COR-L47 (cell line): ENCODE measurements around the gene FAM25A.
"Not testable (repeated sequence)": the region's sequence is repeated elsewhere in the genome, so short reads cannot be mapped to it uniquely, and the experiment has no call there.

ENCODE experiments used
- DNase-seq: peaks from one replicate; lab custom pipeline; 2025; lab: John Stamatoyannopoulos, UW

Gene FAM25A

DNA sequence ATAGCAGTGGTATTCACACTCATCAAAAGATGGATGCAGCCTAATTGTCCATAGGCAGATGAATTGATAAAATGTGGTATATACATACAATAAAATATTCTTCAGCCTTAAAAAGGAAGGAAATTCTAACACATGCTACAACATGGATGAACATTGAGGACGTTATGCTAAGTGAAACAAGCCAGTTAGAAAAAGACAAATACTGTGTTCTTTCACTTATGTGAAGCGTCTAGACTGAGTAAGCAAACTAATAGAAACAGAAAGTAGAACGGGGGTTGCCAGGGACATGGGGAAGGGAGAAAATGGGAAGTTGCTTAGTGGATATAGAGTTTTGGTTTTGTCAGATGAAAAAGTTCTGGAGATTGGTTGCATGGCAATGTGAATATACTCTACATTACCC, 6.6 kb upstream of the FAM25A start:
- not testable (repeated sequence) for DNase-seq

DNA sequence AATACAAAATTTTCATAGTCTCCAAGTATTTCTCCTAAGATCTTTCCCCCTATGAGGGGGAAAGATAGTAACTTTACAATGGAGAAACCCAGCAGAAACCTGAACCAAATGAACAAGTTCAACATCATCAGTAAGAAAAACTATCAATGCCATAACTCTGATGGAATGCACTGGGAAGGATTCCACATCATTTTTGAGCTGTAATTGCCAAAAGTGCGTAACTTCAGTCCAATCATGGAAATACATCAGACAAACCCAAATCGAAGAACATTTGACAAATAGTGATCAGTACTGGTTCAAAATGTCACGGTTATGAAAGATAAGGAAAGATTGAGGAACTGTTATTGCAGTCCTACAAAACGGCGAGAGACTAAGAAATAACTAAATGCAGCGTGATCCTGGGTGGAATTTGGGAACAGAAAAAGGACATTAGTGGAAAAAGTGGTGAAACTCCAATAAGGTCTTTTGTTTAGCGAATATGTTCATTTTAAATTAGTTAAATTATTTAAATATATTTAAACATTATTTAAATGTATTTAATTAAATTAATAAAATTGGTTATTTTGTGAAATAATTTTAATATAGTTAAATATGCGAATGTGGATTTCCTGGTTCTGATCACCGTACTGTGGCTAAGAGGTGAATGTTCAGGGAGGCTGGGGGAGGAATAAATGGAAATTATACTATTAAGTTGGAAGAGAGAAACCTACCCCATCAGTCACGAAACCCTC, 4.9 kb upstream of the FAM25A start:
- not testable (repeated sequence) for DNase-seq

DNA sequence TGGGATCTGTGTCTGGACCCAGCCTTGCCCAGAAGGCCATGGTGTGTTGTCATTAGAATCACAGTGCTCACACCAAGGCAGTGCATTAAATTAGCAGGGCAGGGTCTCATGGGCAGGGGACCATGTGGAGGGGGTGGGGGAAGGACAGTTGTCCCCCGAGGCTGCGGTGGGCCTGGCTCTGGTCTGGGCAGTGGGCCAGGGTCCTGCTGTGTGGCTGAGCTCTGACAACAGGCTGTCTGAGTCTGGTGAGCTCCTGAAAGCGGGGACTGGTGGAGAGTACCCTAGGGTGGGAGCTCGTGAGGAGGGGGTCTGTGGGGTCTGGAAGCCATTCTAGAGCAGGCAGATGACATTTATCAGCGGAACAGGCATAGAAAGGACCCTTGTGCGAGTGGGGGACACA, 2.0 kb upstream of the FAM25A start:
- DNase-seq: not testable (repeated sequence)

DNA sequence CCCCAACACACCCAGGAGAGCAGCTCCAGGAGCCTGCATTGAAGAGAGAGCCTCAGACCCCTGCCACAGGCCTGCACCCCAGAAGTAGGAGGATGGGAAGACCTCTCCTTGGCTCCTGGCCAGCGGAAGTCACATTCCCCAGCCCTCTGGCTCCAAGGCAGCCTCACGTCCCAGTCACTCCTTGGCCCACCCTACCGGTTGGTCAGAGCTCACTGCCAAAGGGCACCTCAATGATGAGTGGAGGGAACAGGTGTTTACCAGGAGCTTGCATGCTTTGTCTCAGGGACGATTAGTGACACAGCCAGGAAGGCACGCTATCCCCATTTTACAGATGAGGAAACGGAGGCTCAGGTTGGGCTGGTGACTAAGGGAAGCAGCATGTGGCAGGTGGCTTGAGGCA, 1.0 kb upstream of the FAM25A start:
- DNase-seq: not testable (repeated sequence)

DNA sequence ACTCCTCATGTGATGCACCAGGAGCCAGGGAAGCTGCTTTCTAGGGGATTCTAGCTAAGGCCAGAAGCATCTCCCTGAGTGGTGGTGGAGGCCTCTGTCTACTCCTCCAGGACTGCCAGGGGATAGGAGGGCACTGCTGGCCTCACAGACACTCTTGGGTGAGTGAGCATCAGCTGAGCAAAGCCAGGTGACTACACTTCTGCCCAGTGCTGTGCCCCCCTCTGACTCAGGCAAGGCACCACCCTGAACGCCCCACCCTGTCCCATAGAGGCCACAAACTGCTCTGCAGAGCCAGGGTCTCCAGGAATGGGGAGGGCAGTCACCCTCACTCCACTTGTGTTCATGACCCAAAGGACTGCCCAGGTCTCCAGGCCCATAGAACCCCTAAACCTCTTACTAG, 590 bp upstream of the FAM25A start:
- not testable (repeated sequence) for DNase-seq

DNA sequence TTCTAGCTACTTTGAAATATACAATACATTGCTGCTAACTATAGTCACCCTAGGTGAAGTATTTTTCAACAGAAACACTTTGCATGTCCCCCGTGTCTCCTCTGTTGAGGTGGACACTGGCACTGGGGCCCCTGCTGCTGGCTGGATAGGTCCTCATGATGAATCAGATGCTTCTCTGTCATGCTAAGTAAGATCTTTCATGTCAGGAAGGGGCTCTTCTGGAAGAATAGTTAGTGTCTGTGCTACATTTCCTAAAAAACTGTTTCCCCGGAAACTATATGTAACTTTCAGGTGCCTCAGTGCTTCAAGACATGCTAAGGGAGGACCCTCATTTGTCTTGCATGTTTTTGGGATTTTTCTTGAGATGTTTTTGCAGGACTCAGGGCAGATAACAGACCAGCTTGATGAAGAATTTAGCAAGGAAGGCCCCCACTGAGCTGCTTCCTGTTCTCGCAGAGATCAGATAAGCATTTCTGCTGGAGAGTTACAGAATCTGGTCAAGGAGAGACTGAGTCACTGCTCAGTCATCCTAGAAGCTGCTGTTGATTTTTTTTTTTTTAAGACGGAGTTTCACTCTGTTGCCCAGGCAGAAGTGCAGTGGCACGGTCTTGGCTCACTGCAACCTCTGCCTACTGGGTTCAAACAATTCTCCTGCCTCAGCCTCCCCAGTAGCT, 5.3 kb downstream of the FAM25A start:
- DNase-seq: not testable (repeated sequence)

DNA sequence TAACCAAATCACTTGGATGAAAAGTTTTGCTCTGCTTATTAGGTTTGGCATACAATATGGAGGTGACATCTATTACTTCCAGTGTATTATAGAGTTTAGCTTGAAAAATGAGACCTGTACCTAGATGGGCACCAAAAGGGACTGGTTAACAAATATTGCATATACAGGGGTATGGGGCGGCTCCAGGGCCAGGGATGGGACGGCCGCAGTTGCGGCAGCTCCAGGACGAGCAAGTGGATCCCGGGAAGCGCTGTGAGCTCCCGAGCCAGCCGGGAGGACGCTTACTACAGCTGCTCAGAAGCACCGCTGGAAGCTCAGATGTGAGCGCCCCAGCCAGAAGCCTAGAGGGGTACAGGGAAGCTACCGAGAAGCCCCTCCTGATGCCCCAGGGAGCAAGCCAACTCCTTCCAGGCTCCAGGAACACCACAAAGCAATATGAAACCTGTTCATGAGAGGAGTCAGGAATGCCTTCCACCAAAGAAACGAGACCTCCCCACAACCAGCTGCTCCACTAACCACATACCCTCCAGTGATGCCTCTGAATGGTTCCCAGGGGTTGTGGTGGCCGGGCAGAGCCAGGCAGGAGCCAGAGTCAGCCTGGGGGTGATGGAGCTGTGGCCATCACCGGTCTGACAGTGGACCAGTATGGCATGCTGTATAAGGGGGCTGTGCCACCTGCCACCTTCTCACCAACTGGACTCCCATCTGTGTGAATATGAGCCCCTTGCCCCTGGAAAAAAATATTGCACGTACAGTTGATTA, 6.8 kb downstream of the FAM25A start:
- not testable (repeated sequence) for DNase-seq

DNA sequence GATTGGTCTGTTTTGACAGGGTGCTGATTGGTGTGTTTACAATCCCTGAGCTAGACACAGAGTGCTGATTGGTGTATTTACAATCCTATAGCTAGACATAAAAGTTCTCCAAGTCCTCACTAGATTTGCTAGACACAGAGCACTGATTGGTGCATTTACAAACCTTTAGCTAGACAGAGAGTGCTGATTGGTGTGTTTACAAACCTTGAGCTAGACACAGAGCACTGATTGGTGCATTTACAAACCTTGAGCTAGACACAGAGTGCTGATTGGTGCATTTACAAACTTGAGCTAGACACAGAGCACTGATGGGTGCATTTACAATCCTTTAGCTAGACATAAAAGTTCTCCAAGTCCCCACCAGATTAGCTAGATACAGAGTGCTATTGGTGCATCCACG, 10.3 kb downstream of the FAM25A start:
- not testable (repeated sequence) for DNase-seq

DNA sequence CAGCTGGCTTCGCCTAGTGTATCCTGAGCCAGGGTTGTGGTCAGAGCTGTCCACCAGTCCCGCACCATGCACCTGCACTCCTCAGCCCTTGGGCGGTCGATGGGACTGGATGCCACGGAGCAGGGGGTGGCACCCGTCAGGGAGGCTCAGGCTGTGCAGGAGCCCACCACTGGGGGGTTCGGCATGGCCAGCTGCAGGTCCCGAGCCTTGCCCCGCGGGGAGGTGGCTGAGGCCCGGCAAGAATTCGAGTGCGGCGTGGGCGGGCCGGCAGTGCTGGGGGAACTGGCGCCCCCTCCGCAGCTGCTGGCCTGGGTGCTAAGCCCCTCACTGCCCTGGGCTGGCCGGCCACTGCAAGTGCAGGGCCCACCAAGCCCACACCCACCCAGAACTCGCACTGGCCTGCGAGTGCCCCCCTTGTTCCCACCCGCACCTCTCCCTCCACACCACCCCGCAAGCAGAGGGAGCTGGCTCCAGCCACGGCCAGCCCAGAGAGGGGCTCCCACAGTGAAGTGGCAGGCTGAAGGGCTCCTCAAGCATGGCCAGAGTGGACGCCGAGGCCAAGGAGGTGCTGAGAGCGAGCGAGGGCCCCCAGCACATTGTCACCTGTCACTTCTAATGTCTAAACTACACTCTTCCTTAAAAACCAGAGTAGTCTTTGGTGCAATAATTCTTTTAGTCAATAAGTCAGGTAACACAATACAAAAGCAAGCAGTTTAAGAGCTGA, 11.0 kb downstream of the FAM25A start:
- DNase-seq: no peak

DNA sequence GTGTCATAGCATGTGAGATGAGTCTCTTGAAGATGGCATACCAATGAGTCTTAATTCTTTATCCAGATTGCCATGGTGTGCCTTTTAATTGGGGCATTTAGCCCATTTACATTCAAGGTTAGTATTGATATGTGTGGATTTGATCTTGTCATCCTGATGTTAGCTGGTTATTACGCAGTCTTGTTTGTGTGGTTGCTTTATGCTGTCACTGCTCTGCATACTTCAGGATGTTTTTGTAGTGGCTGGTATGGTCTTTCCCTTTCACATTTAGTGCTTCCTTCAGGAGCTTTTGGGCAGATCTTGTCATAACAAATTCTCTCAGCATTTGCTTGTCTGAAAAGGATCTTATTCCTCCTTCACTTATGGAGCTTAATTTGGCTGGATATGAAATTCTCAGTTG, 16.5 kb downstream of the FAM25A start:
- DNase-seq: no peak

DNA sequence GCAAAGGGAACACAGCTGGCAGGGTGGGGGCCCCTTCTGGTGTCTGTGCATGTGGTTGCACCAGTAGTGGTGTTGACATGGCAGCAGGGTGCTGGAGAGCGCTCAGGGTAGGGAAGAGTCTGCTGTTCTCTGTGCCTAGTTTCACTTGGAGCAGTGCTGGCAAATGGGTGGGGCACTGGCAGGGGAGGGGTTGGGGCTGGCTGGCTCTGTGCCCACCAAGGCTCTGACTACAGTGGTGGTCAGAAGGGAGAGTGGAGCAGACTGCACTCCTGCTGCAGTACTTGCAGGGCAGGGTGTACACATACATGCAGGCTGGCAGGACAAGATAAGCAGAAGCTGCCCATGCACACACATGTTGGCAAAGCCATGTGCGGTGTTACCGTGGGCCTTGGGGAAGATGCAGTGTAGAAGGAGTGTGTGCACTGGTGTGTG, 18.2 kb downstream of the FAM25A start:
- DNase-seq: no peak

DNA sequence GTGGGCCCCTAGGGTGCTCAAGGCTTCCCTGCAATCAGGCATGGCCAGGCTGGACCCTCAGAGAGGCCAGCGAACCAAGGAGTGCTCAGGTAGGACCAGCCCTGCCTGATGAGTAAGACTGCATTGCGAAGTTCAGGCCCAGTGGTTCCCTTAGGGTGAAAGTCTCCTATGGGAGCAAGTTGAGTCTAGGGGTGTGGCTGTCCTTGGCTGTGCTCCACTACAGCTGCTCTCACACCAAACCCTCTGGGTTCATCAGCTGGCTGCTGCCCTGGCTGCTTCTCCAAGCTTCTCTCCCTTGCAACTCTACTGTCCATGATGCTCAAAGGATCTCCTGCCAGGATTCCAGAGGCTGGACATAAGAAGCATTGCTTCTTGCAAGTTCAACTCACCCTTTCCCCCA, 18.7 kb downstream of the FAM25A start:
- DNase-seq: no peak

DNA sequence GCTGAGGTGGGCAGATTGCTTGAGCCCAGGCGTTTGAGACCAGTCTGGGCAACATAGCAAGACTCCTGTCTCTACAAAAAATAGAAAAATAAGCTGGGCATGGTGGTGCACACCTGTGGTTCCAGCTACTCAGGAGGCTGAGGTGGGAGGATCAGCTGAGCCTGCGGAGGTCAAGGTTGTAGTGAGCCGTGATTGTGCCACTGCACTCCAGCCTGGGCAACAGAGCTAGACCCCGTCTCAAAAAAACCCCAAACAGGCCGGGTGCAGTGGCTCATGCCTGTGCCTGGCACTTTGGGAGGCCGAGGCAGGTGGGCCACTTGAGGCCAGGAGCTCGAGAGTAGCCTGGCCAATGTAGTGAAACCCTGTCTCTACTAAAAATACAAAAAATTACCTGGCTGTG, 23.5 kb downstream of the FAM25A start:
- not testable (repeated sequence) for DNase-seq

DNA sequence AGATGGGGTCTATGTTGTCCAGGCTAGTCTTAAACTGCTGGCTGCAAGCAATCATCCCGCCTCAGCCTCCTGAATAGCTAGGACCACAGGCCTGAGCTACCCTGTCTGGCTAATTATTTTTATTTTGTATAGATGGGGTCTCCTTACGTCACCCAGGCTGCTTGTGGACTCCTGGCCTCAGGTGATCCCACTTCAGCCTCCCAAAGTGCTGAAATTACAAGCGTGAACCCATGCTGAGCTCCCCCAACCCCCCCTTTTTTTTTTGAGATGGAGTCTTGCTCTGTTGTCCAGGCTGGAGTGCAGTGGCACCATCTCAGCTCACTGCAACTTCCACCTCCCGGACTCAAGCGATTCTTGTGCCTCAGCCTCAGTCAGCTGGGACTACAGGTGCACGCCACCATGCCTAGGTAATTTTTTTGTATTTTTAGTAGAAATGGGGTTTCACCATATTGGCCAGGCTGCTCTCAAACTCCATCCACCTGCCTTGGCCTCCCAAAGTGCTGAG, 25.4 kb downstream of the FAM25A start:
- no peak for DNase-seq

DNA sequence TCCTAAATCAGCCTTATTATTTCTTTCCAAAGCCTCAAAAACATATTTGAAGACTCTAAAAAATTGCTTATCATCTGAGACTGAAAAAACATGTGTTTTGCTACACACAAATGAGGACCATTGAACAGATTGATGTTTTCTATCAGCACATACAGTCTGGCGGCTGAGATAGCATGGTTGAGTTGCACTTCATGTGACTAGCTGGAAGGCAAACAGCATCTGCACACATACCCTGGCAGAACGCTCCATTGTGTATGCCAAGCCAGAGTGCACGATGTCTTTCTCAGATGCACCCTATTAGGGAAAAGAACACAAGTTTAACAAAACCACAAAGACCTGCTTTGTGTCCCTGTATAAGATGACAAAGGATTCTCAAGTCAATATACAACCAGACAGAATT, 33.0 kb downstream of the FAM25A start:
- DNase-seq: no peak

DNA sequence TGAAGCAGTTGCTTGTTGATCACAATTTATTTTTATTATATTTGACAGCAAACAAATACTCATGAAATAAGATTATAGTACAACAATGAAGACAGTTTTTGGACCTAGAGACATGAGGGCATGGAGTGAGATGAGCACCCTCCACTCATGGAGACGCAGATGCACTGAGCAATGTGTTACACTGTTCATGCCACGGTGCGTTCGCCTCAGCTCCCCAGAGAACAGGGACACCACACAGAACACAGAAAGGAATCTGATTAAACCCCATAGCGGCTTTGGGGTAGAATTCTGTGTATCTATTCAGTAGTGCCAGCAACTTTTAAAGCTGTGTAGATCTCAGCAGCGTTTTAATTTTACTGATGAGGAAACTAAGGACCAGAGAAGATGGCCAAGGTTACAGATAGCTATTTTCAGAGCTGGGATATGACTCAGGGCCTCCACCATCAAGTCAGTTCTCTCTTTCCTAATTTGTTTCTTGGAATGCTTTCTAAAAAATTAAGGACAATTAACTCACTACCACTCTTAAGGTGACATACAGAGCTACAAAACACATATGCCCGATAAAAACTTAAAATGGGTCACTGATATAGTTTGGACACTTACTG, 33.6 kb downstream of the FAM25A start:
- DNase-seq: no peak

DNA sequence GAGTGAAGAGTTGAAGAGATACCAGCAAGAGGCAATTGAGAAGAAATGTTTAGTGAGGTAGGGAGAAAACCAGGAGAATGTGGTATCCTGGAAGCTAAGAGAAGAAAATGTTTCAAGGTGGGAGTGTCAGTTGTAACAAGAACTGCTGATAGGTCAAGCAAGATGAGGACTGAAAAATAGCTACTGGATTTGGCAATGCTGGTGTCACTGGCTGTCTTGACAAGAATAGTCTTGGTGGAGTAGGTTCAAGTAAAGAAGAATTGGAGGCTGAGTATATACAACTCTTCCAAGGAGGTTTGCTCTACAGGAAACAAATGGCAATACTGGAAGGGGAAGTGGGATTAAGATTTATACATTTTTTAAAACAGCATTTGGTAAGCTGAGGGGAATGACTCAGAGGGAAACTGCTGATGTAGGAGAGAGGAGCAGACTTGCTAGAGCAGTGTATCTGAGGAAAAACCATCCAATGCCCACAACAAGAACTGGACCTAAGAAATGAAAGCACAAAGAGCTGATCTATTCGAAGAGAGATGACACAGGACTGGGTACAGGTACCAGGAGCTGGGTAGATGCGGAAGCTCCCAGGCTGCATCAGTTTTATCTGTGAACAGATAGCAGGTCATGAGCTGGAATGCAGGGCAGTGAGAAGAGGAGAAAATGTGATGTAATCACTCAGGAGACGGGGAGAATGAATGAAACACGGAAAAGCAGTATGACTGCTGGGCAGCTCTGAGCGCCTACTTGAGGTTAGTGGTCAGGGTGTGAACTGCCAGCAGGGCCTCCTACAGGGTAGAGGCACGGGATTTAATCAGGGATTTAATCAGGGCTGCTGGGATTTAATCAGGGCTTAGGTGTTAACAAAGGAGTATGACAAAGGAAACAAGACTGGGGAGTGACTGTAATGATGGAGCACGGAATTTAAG, 34.5 kb downstream of the FAM25A start:
- no peak for DNase-seq

DNA sequence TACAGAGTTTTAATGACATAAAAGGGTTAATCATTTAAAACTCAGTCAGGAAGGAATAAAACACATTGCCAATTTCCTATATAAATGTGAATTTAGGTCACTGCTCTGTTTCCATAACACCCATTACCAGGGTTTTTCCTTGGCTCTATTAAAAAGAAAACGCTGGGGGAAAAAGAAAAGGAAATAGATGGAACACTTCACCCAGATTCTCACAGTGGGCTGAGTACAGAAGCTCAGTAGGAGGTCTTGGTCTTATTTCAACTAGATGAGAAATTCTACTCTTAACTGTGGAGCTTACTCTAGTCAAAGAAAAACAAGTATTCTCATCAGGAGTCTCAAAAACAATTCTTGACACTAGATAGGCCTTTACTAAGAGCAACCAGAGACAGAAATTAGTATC, 38.1 kb downstream of the FAM25A start:
- no peak for DNase-seq

DNA sequence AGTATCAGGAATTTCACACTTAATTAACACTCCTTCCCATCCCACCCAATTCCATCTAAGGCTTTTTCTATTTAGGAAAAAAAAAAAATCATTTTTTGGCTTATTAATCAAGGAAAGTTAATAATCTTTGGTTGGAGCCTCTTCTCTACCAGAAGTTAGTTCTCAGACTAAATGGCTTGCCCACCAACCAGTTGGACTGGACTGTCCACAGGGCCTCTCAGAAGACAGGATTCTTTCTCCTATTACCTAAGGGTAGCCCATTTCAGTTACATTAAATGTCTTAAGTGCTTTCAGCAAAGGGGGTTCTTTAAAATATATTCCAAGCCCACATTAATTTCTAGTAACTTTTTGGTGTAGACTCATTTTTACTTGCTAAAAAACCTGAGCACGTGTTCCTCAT, 39.3 kb downstream of the FAM25A start:
- DNase-seq: no peak

DNA sequence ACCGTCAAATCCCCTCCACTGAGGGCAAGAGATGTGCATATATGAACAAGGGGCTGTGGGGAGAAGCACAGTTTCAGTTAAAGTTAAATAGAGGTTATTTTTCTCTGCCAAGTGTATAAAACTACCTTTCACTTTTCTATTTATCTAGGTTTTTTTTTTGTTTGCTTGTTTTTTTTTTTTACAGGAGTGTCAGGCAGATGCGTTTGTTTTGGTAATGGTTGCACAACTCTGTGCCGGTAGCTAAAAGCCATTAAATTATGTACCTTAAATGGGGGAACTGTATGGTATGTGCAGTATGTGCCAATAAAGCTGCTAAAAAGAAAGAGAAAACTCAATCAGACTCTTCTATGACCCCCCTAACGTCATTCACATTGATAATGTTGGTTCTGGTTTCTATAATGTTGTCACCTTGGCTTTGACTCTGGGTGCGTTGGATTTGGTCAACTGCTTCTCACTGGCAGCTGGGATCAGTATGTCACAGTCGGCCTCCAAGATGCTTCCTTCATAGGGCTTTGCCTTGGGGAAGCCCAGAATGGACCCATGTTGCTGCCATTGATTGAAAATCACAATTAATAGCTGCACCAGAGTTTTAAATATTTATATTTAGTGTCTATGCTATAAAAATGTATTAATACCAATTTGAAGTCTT, 40.3 kb downstream of the FAM25A start:
- no peak for DNase-seq
